Fibroblast of mammary gland (primary cell): ENCODE results near the gene XRCC4.
A peak's percentile ranks its signal among the peaks of the same experiment; 100 is the strongest.

Experiments used
- DNase-seq: peaks from one replicate; pipeline ENCODE4 v3.0.0-alpha.2; 2010; ENCODE audit warnings: low read depth
- H3K4me3 ChIP-seq: 2 replicates; pipeline ENCODE4 v1.5.1; 2011; ENCODE audit warnings: low read depth, mild to moderate bottlenecking, low read length, moderate library complexity; ENCODE audit not compliant: control insufficient read depth
- CTCF ChIP-seq: conservative IDR thresholded peaks from 2 replicates; pipeline ENCODE4 v1.5.1; 2011; ENCODE audit warnings: low read depth, low read length, inconsistent platforms; ENCODE audit not compliant: control insufficient read depth, insufficient read depth

XRCC4 gene

DNA sequence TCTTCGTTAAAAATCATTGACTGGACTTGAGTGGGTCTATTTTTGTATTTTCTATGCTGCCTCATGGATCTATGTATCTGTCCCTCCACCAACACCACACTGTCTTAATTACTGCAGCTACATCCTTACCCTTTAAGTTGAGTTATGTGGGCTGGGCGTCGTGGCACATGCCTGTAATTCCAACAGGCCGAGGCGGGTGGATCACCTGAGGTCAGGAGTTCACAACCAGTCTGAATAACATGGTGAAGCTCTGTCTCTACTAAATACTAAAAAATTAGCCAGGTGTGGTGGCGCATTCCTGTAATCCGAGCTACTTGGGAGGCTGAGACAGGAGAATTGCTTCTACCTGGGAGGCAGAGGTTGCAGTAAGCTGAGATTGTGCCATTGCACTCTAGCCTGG, 48.2 kb downstream of the XRCC4 start:
- H3K4me3 ChIP-seq = no peak overlapping the region
- DNase-seq = no peak
- no peak for TF ChIP-seq CTCF

- no peak overlapping the region for H3K4me3 ChIP-seq
- TF ChIP-seq CTCF = no peak
- no peak for DNase-seq
Observed at GRCh38 chr5:83126501-83126900, 49.2 kb downstream of the XRCC4 start.

- DNase-seq = no peak
- TF ChIP-seq CTCF = no peak
- H3K4me3 ChIP-seq = no peak overlapping the region
Observed at GRCh38 chr5:83133797-83134196, 56.5 kb downstream of the XRCC4 start.

- TF ChIP-seq CTCF = no peak
Observed at GRCh38 chr5:83142526-83142925, 65.2 kb downstream of the XRCC4 start.

DNA sequence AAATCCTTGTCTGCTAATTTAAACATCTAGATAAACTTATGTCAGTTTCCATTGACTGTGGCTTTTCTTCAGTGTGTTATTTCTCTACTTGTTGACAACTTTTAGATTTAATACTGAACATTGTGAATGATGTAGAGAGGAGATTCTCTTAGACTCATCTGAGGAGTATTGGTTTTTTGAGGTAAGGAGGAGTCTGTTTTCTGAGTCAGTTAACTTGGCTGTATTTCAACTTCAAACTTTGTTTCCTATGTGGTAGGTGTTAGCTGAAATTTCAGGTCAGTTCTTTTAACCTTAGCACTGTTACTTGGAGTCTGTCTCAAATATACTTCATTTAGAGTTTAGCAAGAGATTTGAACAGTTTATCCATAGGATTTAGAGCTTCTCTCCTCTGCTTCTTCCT, 67.9 kb downstream of the XRCC4 start:
- H3K4me3 ChIP-seq = no peak overlapping the region
- no peak for TF ChIP-seq CTCF
- DNase-seq = peak; percentile 40

More at GRCh38 chr5:83142526-83142925, 65.2 kb downstream of the XRCC4 start:
- no peak overlapping the region for H3K4me3 ChIP-seq
- DNase-seq = no peak

DNA sequence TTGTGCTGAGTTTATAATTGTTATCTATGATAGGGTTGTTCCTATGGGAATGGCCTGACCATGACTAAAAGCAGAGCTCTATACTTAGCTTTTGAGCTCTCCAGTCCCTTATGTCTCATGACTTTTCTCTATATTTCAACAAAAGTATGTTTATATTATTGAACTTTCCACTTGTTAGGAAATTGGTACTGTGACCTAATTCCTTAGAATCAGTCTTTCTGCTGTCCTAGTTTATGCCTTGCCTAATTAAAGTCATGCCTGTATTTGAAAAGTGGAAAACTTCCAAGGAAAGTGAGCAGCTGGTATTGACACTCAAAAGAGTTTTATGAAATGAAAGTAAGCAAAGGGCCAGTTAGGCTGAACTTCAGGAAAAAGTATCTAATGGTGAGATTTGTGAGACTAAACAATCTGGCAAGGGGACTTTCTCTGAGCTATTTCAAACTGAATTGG, 68.6 kb downstream of the XRCC4 start:
- H3K4me3 ChIP-seq = no peak overlapping the region

More for the DNA sequence above, 68.6 kb downstream of the XRCC4 start:
- DNase-seq = peak; percentile 35
- no peak for TF ChIP-seq CTCF
